Activated naive CD8-positive, alpha-beta T cell treated with anti-CD3 and anti-CD28 coated beads, Interleukin-2, amount 50 U/mL, for 24 hours (primary cell): ENCODE measurements around the gene NFATC2.
"Not testable (repeated sequence)": the region's sequence is repeated elsewhere in the genome, so short reads cannot be mapped to it uniquely, and the experiment has no call there.

ENCODE experiments used
- ATAC-seq: fragments of 150-1000 bp; cut with Tn5 transposase; one replicate; pipeline ENCODE4 v1.10.0; 2021
- DNase-seq: peaks from one replicate; pipeline ENCODE4 v3.0.0; 2021
- H3K27ac Mint-ChIP-seq: one replicate; pipeline ENCODE4 v1.8.0; 2021; ENCODE audit warnings: mild to moderate bottlenecking, mixed read lengths
- H3K27me3 Mint-ChIP-seq: one replicate; pipeline ENCODE4 v1.8.0; 2021; ENCODE audit warnings: mixed read lengths
- H3K36me3 Mint-ChIP-seq: one replicate; pipeline ENCODE4 v1.8.0; 2021; ENCODE audit warnings: low read depth, mixed read lengths
- H3K4me1 Mint-ChIP-seq: one replicate; pipeline ENCODE4 v1.8.0; 2021; ENCODE audit warnings: mixed read lengths
- H3K4me3 Mint-ChIP-seq: one replicate; pipeline ENCODE4 v1.8.0; 2021; ENCODE audit warnings: mild to moderate bottlenecking, moderate library complexity, mixed read lengths
- H3K9me3 Mint-ChIP-seq: one replicate; pipeline ENCODE4 v1.8.0; 2021; ENCODE audit warnings: mixed read lengths

NFATC2 gene

GRCh38 chr20:51562027-51562331 lies 19.5 kb upstream of the NFATC2 start:
- Mint-ChIP-seq H3K4me3 (peak overlapping the region; percentile 63), H3K27ac (no peak overlapping the region), H3K4me1 (peaks cover 28% of the 10 kb centered on the region), H3K9me3 (no peaks in the 10 kb centered on the region), H3K36me3 (no peaks in the 10 kb centered on the region), H3K27me3 (peaks cover 69% of the 10 kb centered on the region)
- no peak for ATAC-seq
- no peak for DNase-seq

GRCh38 chr20:51560550-51561307 lies 18.2 kb upstream of the NFATC2 start:
- no peaks in the 10 kb centered on the region for H3K9me3 Mint-ChIP-seq
- no peak overlapping the region for H3K27ac Mint-ChIP-seq
- ATAC-seq = no peak
- H3K4me3 Mint-ChIP-seq = peak overlapping the region; percentile 63
- DNase-seq = no peak
- no peaks in the 10 kb centered on the region for H3K36me3 Mint-ChIP-seq
- peaks cover 66% of the 10 kb centered on the region for H3K27me3 Mint-ChIP-seq
- H3K4me1 Mint-ChIP-seq = peaks cover 29% of the 10 kb centered on the region

- peaks cover 65% of the 10 kb centered on the region for H3K27me3 Mint-ChIP-seq
- H3K27ac Mint-ChIP-seq = no peak overlapping the region
- H3K9me3 Mint-ChIP-seq = no peaks in the 10 kb centered on the region
- DNase-seq = no peak
- no peak overlapping the region for H3K4me3 Mint-ChIP-seq
- H3K4me1 Mint-ChIP-seq = peaks cover 32% of the 10 kb centered on the region
- no peaks in the 10 kb centered on the region for H3K36me3 Mint-ChIP-seq
- ATAC-seq = no peak
These were observed 17.5 kb upstream of the NFATC2 start for GRCh38 chr20:51560042-51560441.

- Mint-ChIP-seq H3K4me1 (peaks cover 16% of the 10 kb centered on the region), H3K4me3 (no peak overlapping the region), H3K27me3 (peaks cover 17% of the 10 kb centered on the region), H3K27ac (peak overlapping the region; percentile 50), H3K9me3 (no peaks in the 10 kb centered on the region), H3K36me3 (no peaks in the 10 kb centered on the region)
- peak; percentile 33 for ATAC-seq
- DNase-seq = no peak
These were observed 12.1 kb upstream of the NFATC2 start for GRCh38 chr20:51554538-51555165.

- peak overlapping the region; percentile 3 for H3K27ac Mint-ChIP-seq
These were observed 11.5 kb upstream of the NFATC2 start for GRCh38 chr20:51553897-51554486.

GRCh38 chr20:51551186-51551585 lies 8.7 kb upstream of the NFATC2 start:
- ATAC-seq (no peak), DNase-seq (no peak)
- H3K36me3 Mint-ChIP-seq = no peaks in the 10 kb centered on the region
- H3K27me3 Mint-ChIP-seq = peaks cover 6% of the 10 kb centered on the region
- peaks cover 16% of the 10 kb centered on the region for H3K4me1 Mint-ChIP-seq
- H3K9me3 Mint-ChIP-seq = no peaks in the 10 kb centered on the region
- H3K4me3 Mint-ChIP-seq = no peak overlapping the region
- no peak overlapping the region for H3K27ac Mint-ChIP-seq

More at GRCh38 chr20:51553897-51554486, 11.5 kb upstream of the NFATC2 start:
- Mint-ChIP-seq H3K4me3 (no peak overlapping the region), H3K9me3 (no peaks in the 10 kb centered on the region), H3K27me3 (peaks cover 11% of the 10 kb centered on the region), H3K4me1 (peaks cover 16% of the 10 kb centered on the region), H3K36me3 (no peaks in the 10 kb centered on the region)
- DNase-seq (no peak), ATAC-seq (peak; percentile 49)

GRCh38 chr20:51549474-51549873 lies 7.0 kb upstream of the NFATC2 start:
- Mint-ChIP-seq H3K9me3 (no peaks in the 10 kb centered on the region), H3K27ac (no peak overlapping the region), H3K27me3 (peaks cover 6% of the 10 kb centered on the region), H3K36me3 (no peaks in the 10 kb centered on the region), H3K4me3 (no peak overlapping the region), H3K4me1 (peaks cover 8% of the 10 kb centered on the region)
- ATAC-seq (no peak), DNase-seq (no peak)

GRCh38 chr20:51547951-51548350 lies 5.4 kb upstream of the NFATC2 start:
- no peaks in the 10 kb centered on the region for H3K9me3 Mint-ChIP-seq
- H3K4me3 Mint-ChIP-seq = no peak overlapping the region
- H3K36me3 Mint-ChIP-seq = no peaks in the 10 kb centered on the region
- ATAC-seq = no peak
- DNase-seq = no peak
- H3K4me1 Mint-ChIP-seq = peaks cover 5% of the 10 kb centered on the region
- peaks cover 12% of the 10 kb centered on the region for H3K27me3 Mint-ChIP-seq
- no peak overlapping the region for H3K27ac Mint-ChIP-seq

- no peak overlapping the region for H3K27ac Mint-ChIP-seq
- H3K36me3 Mint-ChIP-seq = no peaks in the 10 kb centered on the region
- no peaks in the 10 kb centered on the region for H3K9me3 Mint-ChIP-seq
- H3K4me1 Mint-ChIP-seq = peaks cover 19% of the 10 kb centered on the region
- H3K4me3 Mint-ChIP-seq = no peak overlapping the region
- peaks cover 12% of the 10 kb centered on the region for H3K27me3 Mint-ChIP-seq
- no peak for ATAC-seq
- DNase-seq = no peak
These were observed 3.0 kb upstream of the NFATC2 start for GRCh38 chr20:51545515-51545914.

GRCh38 chr20:51543422-51543788 lies 886 bp upstream of the NFATC2 start:
- peaks cover 12% of the 10 kb centered on the region for H3K27me3 Mint-ChIP-seq
- H3K27ac Mint-ChIP-seq = peak overlapping the region; percentile 20
- no peak for DNase-seq
- H3K4me3 Mint-ChIP-seq = peak overlapping the region; percentile 57
- peaks cover 39% of the 10 kb centered on the region for H3K4me1 Mint-ChIP-seq
- H3K36me3 Mint-ChIP-seq = peaks cover 12% of the 10 kb centered on the region
- no peak for ATAC-seq
- no peaks in the 10 kb centered on the region for H3K9me3 Mint-ChIP-seq

- peaks cover 52% of the 10 kb centered on the region for H3K4me1 Mint-ChIP-seq
- H3K27me3 Mint-ChIP-seq = peaks cover 12% of the 10 kb centered on the region
- peak overlapping the region; percentile 98 for H3K27ac Mint-ChIP-seq
- H3K36me3 Mint-ChIP-seq = peaks cover 23% of the 10 kb centered on the region
- no peaks in the 10 kb centered on the region for H3K9me3 Mint-ChIP-seq
- peak overlapping the region; percentile 95 for H3K4me3 Mint-ChIP-seq
- peak; percentile 69 for DNase-seq
- ATAC-seq = peak; percentile 45
These were observed 417 bp downstream of the NFATC2 start for GRCh38 chr20:51542033-51542570.

GRCh38 chr20:51541189-51542032 lies 1.1 kb downstream of the NFATC2 start:
- ATAC-seq = peak; percentile 90
- Mint-ChIP-seq H3K9me3 (no peaks in the 10 kb centered on the region), H3K4me1 (peaks cover 58% of the 10 kb centered on the region)

GRCh38 chr20:51540580-51540979 lies 1.9 kb downstream of the NFATC2 start:
- peak overlapping the region; percentile 95 for H3K4me3 Mint-ChIP-seq
- no peak for DNase-seq
- H3K36me3 Mint-ChIP-seq = peaks cover 28% of the 10 kb centered on the region
- ATAC-seq = no peak
- H3K4me1 Mint-ChIP-seq = peaks cover 67% of the 10 kb centered on the region
- H3K9me3 Mint-ChIP-seq = no peaks in the 10 kb centered on the region
- H3K27me3 Mint-ChIP-seq = peaks cover 9% of the 10 kb centered on the region
- H3K27ac Mint-ChIP-seq = peak overlapping the region; percentile 98

More at GRCh38 chr20:51541189-51542032, 1.1 kb downstream of the NFATC2 start:
- Mint-ChIP-seq H3K27ac (peak overlapping the region; percentile 98), H3K36me3 (peaks cover 27% of the 10 kb centered on the region), H3K4me3 (peak overlapping the region; percentile 95), H3K27me3 (peaks cover 10% of the 10 kb centered on the region)
- DNase-seq = peak; percentile 83

GRCh38 chr20:51540074-51540473 lies 2.4 kb downstream of the NFATC2 start:
- Mint-ChIP-seq H3K27ac (peak overlapping the region; percentile 98), H3K36me3 (peaks cover 28% of the 10 kb centered on the region), H3K4me1 (peaks cover 72% of the 10 kb centered on the region), H3K4me3 (peak overlapping the region; percentile 95)
- not testable (repeated sequence) for DNase-seq, H3K27me3 Mint-ChIP-seq, H3K9me3 Mint-ChIP-seq, ATAC-seq
